ENCODE measurements around the gene TMEM87B. TPM values are rescaled to one million over a fixed set of nuclear protein-coding genes. Genes with fewer than 3 reads are reported as not detected.

Gene TMEM87B
- total RNA-seq, 1 donor: 112 TPM

- DNase-seq (ENCODE audit: low read depth): no peak
- TF ChIP-seq CTCF (IDR thresholded peaks at IDR 0.05; ENCODE audit: insufficient read depth, low read depth, low read length): no peak
- H3K4me3 ChIP-seq (ENCODE audit: low read depth, low read length): no peak overlapping the region
These were observed 42.5 kb upstream of the TMEM87B start for GRCh38 chr2:112012556-112012955.

GRCh38 chr2:112018846-112019245, 36.2 kb upstream of the TMEM87B start:
- no peak for TF ChIP-seq CTCF (IDR thresholded peaks at IDR 0.05; ENCODE audit: insufficient read depth, low read depth, low read length)
- no peak for DNase-seq (ENCODE audit: low read depth)
- H3K4me3 ChIP-seq (ENCODE audit: low read depth, low read length): no peak overlapping the region

GRCh38 chr2:112019569-112019982, 35.5 kb upstream of the TMEM87B start:
- no peak for DNase-seq (ENCODE audit: low read depth)
- no peak for TF ChIP-seq CTCF (IDR thresholded peaks at IDR 0.05; ENCODE audit: insufficient read depth, low read depth, low read length)
- no peak overlapping the region for H3K4me3 ChIP-seq (ENCODE audit: low read depth, low read length)

GRCh38 chr2:112020561-112020960, 34.5 kb upstream of the TMEM87B start:
- peak; percentile 32 for TF ChIP-seq CTCF (IDR thresholded peaks at IDR 0.05; ENCODE audit: insufficient read depth, low read depth, low read length)
- no peak for DNase-seq (ENCODE audit: low read depth)
- H3K4me3 ChIP-seq (ENCODE audit: low read depth, low read length): no peak overlapping the region

GRCh38 chr2:112021290-112021689, 33.8 kb upstream of the TMEM87B start:
- no peak overlapping the region for H3K4me3 ChIP-seq (ENCODE audit: low read depth, low read length)
- no peak for DNase-seq (ENCODE audit: low read depth)
- no peak for TF ChIP-seq CTCF (IDR thresholded peaks at IDR 0.05; ENCODE audit: insufficient read depth, low read depth, low read length)

DNA sequence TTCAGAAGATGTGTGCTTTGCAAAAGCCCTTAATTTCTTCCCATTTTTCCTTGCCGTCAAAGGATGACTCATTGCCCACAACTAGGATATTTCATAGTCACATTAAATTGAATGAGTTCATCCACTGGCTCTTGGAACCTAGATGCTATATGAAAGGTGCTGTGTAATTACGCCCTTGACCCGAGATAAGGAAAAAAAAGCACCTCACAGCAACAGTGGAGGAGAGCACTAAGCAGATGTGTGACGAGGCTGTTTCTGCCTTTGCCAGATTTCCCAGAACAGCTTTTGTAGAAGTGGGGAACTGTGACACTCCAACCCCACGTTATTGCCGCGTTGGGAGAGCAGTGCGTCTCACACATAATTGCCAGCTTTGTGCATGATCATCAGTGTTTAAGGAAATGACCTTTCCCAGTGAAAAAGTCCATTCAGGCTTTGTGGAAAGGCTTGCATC, 33.3 kb upstream of the TMEM87B start:
- no peak overlapping the region for H3K4me3 ChIP-seq (ENCODE audit: low read depth, low read length)
- DNase-seq (ENCODE audit: low read depth): peak; percentile 21
- TF ChIP-seq CTCF (IDR thresholded peaks at IDR 0.05; ENCODE audit: insufficient read depth, low read depth, low read length): no peak

- DNase-seq (ENCODE audit: low read depth): no peak
- TF ChIP-seq CTCF (IDR thresholded peaks at IDR 0.05; ENCODE audit: insufficient read depth, low read depth, low read length): no peak
- no peak overlapping the region for H3K4me3 ChIP-seq (ENCODE audit: low read depth, low read length)
These were observed 31.4 kb upstream of the TMEM87B start for GRCh38 chr2:112023707-112024106.
